LHCN-M2 (cell line): Measurements from ENCODE around the gene EFNA4. TPM values are rescaled to one million over a fixed set of nuclear protein-coding genes. Genes with fewer than 3 reads are reported as not detected.
A peak's percentile ranks its signal among the peaks of the same experiment; 100 is the strongest.

Experiments used
- DNase-seq: peaks from one replicate; pipeline ENCODE4 v3.0.0-alpha.2; 2012; ENCODE audit warnings: low read depth
- total RNA-seq: library from RNA; depleted of rRNA; stranded (reverse); fragments of >200 nt; gene quantifications from 2 replicates; pipeline ENCODE4 v1.2.3, GENCODE V29; 2014

The EFNA4 gene
- total RNA-seq, 1 experiment from 2014 or later: 8.7 TPM

GRCh38 chr1:155073377-155074242 is 10.1 kb downstream of the EFNA4 start:
- DNase-seq: no peak

- no peak for DNase-seq
These were observed 12.0 kb downstream of the EFNA4 start for GRCh38 chr1:155075535-155075934.

- DNase-seq: no peak
These were observed 12.8 kb downstream of the EFNA4 start for GRCh38 chr1:155076371-155076770.

GRCh38 chr1:155077346-155077745 is 13.8 kb downstream of the EFNA4 start:
- DNase-seq: no peak

GRCh38 chr1:155077758-155078445 is 14.4 kb downstream of the EFNA4 start:
- peak; percentile 34 for DNase-seq

GRCh38 chr1:155078469-155079209 is 15.1 kb downstream of the EFNA4 start, which contains the start of gene EFNA3:
TSS of gene EFNA3 (plus strand) at chr1:155078837. CDS start at chr1:155078942, 105 bp downstream.
- DNase-seq: peak; percentile 31

- no peak for DNase-seq
These were observed 15.6 kb downstream of the EFNA4 start for GRCh38 chr1:155079210-155079486.

- no peak for DNase-seq
These were observed 16.2 kb downstream of the EFNA4 start for GRCh38 chr1:155079487-155080311.

- no peak for DNase-seq
These were observed 17.0 kb downstream of the EFNA4 start for GRCh38 chr1:155080312-155081228.

GRCh38 chr1:155081472-155082300 is 18.1 kb downstream of the EFNA4 start:
- DNase-seq: no peak

GRCh38 chr1:155082301-155083051 is 18.9 kb downstream of the EFNA4 start:
- no peak for DNase-seq

GRCh38 chr1:155083052-155083541 is 19.6 kb downstream of the EFNA4 start:
- DNase-seq: no peak

- DNase-seq: peak; percentile 53
These were observed 20.6 kb downstream of the EFNA4 start for GRCh38 chr1:155083865-155084721.

- peak; percentile 91 for DNase-seq
These were observed 21.4 kb downstream of the EFNA4 start for GRCh38 chr1:155084722-155085503.

GRCh38 chr1:155085504-155086127 is 22.1 kb downstream of the EFNA4 start:
- DNase-seq: no peak

- DNase-seq: peak; percentile 29
These were observed 22.7 kb downstream of the EFNA4 start for GRCh38 chr1:155086128-155086741.
